ENCODE results near the gene HOPX. TPM values are rescaled to one million over a fixed set of nuclear protein-coding genes. Genes with fewer than 3 reads are reported as not detected.

Gene HOPX
- total and polyA plus RNA-seq, 2 experiments from 2014 or later = not detected

- no peak overlapping the region for H2AFZ ChIP-seq
- H3K36me3 Mint-ChIP-seq (ENCODE audit: low read depth) = no peaks in the 10 kb centered on the region; the same call in 2 of the 3 replicates
- peaks cover 4% of the 10 kb centered on the region; the same call in 1 of the 2 replicates for H3K4me1 ChIP-seq (ENCODE audit: insufficient read depth)
- H3K9me2 ChIP-seq (ENCODE audit: insufficient read depth) = no peaks in the 10 kb centered on the region
- H3K27me3 ChIP-seq (ENCODE audit: insufficient read depth) = peaks cover 50% of the 10 kb centered on the region
- H3K27me3 Mint-ChIP-seq (ENCODE audit: insufficient read depth, low read depth, poor library complexity) = peaks cover 18% of the 10 kb centered on the region
- no peaks in the 10 kb centered on the region for H3F3A ChIP-seq (replicated peaks; ENCODE audit: low read depth)
- no peaks in the 10 kb centered on the region for H4K20me1 ChIP-seq (replicated peaks; ENCODE audit: insufficient read depth)
- no peak overlapping the region for H3K4me3 ChIP-seq
- H3K4me2 ChIP-seq = no peak overlapping the region
- no peak for TF ChIP-seq STAT1 (IDR thresholded peaks at IDR 0.05; ENCODE audit: unreplicated experiment)
- no peak for TF ChIP-seq EZH2 (IDR thresholded peaks at IDR 0.05; ENCODE audit: low read depth, unreplicated experiment)
- TF ChIP-seq ETS1 (IDR thresholded peaks at IDR 0.05) = no peak
- no peak for TF ChIP-seq CREB1 (CRISPR knock-in tag; IDR thresholded peaks at IDR 0.05; ENCODE audit: low read depth)
- TF ChIP-seq ZNF331 (CRISPR knock-in tag; IDR thresholded peaks at IDR 0.05; ENCODE audit: low read depth) = no peak
- no peak for TF ChIP-seq ZNF114 (CRISPR knock-in tag; IDR thresholded peaks at IDR 0.05)
- no peak for TF ChIP-seq CTCF (conservative IDR thresholded peaks at IDR 0.05; ENCODE audit: low read depth in 2 of 2)
- peaks cover 4% of the 10 kb centered on the region; the same call in 1 of the 3 replicates for H3K4me1 Mint-ChIP-seq
- H3K79me2 ChIP-seq (replicated peaks; ENCODE audit: insufficient read depth) = no peaks in the 10 kb centered on the region
- H3K9me3 Mint-ChIP-seq = peaks cover under 1% of the 10 kb centered on the region; the same call in 1 of the 3 replicates
- H3K36me3 ChIP-seq (ENCODE audit: insufficient read depth) = no peaks in the 10 kb centered on the region
- no peak overlapping the region for H3K27ac ChIP-seq (ENCODE audit: low read depth)
- no peak overlapping the region for H3K27ac Mint-ChIP-seq
- DNase-seq (ENCODE audit: low spot score) (peak; percentile 23), ATAC-seq (no peak)
- H3K4me3 Mint-ChIP-seq = no peak overlapping the region
Measured at GRCh38 chr4:56613101-56613862, 67.8 kb downstream of the HOPX start.

GRCh38 chr4:56612282-56612681 is 68.8 kb downstream of the HOPX start:
- peaks cover 4% of the 10 kb centered on the region; the same call in 1 of the 3 replicates for H3K4me1 Mint-ChIP-seq
- peaks cover 28% of the 10 kb centered on the region for H3K27me3 Mint-ChIP-seq (ENCODE audit: insufficient read depth, low read depth, poor library complexity)
- Histone ChIP-seq H3K79me2 (replicated peaks; ENCODE audit: insufficient read depth) (no peaks in the 10 kb centered on the region), H3K4me2 (no peak overlapping the region), H3K4me3 (no peak overlapping the region), H4K20me1 (replicated peaks; ENCODE audit: insufficient read depth) (no peaks in the 10 kb centered on the region), H2AFZ (no peak overlapping the region), H3K36me3 (ENCODE audit: insufficient read depth) (no peaks in the 10 kb centered on the region), H3K27me3 (ENCODE audit: insufficient read depth) (peaks cover 60% of the 10 kb centered on the region), H3F3A (replicated peaks; ENCODE audit: low read depth) (no peaks in the 10 kb centered on the region), H3K27ac (ENCODE audit: low read depth) (no peak overlapping the region), H3K9me2 (ENCODE audit: insufficient read depth) (no peaks in the 10 kb centered on the region), H3K4me1 (ENCODE audit: insufficient read depth) (peaks cover 4% of the 10 kb centered on the region; the same call in 1 of the 2 replicates)
- no peak overlapping the region for H3K4me3 Mint-ChIP-seq
- DNase-seq (ENCODE audit: low spot score) = no peak
- no peak overlapping the region for H3K27ac Mint-ChIP-seq
- ATAC-seq = no peak
- H3K36me3 Mint-ChIP-seq (ENCODE audit: low read depth) = no peaks in the 10 kb centered on the region; the same call in 2 of the 3 replicates
- H3K9me3 Mint-ChIP-seq = peaks cover 6% of the 10 kb centered on the region; the same call in 2 of the 3 replicates
- TF ChIP-seq EZH2 (IDR thresholded peaks at IDR 0.05; ENCODE audit: low read depth, unreplicated experiment) = no peak
- TF ChIP-seq CTCF (conservative IDR thresholded peaks at IDR 0.05; ENCODE audit: low read depth in 2 of 2) = no peak
- no peak for TF ChIP-seq STAT1 (IDR thresholded peaks at IDR 0.05; ENCODE audit: unreplicated experiment)
- no peak for TF ChIP-seq ZNF114 (CRISPR knock-in tag; IDR thresholded peaks at IDR 0.05)
- TF ChIP-seq ZNF331 (CRISPR knock-in tag; IDR thresholded peaks at IDR 0.05; ENCODE audit: low read depth) = no peak
- no peak for TF ChIP-seq ETS1 (IDR thresholded peaks at IDR 0.05)
- TF ChIP-seq JUNB (IDR thresholded peaks at IDR 0.05; ENCODE audit: unreplicated experiment) = no peak
